Measurements from ENCODE around the gene CALML3.
"Not testable (repeated sequence)": the region's sequence is repeated elsewhere in the genome, so short reads cannot be mapped to it uniquely, and the experiment has no call there.

Gene CALML3
- total RNA-seq: 0 reads per million in 9 experiments

DNA sequence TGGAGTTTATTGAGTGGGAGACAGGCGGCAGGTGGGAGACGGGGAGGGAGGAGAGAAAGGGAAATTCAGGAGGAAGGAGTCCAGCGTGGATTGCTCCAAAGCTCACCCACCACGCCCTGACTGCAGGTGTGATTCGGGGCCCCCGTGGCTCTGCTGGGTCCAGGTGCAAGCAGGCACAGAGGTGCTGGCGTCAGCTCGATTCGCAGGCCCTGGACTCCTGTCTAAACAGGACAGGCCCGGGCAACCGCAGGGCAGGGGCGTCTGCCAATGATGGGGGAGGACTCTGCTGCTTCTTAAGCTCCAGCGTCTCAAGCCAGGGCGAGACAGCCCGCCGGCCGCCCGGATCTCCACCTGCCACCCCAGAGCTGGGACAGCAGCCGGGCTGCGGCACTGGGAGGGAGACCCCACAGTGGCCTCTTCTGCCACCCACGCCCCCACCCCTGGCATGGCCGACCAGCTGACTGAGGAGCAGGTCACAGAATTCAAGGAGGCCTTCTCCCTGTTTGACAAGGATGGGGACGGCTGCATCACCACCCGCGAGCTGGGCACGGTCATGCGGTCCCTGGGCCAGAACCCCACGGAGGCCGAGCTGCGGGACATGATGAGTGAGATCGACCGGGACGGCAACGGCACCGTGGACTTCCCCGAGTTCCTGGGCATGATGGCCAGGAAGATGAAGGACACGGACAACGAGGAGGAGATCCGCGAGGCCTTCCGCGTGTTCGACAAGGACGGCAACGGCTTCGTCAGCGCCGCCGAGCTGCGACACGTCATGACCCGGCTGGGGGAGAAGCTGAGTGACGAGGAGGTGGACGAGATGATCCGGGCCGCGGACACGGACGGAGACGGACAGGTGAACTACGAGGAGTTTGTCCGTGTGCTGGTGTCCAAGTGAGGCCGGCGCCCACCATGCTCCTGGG is at the start of gene CALML3:
TSS of gene CALML3 (plus strand) at position 321 of the 920 bp plus-strand sequence. CDS start at position 446, 125 bp downstream.
- Mint-ChIP-seq H3K4me3 (no peak within 1 kb of the TSS), H3K4me1 (ENCODE audit: low read depth in 2 of 2) (no peaks in the 10 kb centered on the region), H3K27ac (no peak within 1 kb of the TSS), H3K27me3 (peaks cover 9 to 64% of the 10 kb centered on the region in 2 donors), H3K9me3 (no peaks in the 10 kb centered on the region), H3K36me3 (ENCODE audit: insufficient read depth) (no peaks in the 10 kb centered on the region)
- ATAC-seq (replicated peaks): no peak
- DNase-seq: no peak

- H3K36me3 Mint-ChIP-seq (ENCODE audit: insufficient read depth); H3K9me3 Mint-ChIP-seq; H3K27ac Mint-ChIP-seq; H3K4me1 Mint-ChIP-seq (ENCODE audit: low read depth in 2 of 2); DNase-seq; ATAC-seq (replicated peaks); H3K4me3 Mint-ChIP-seq: not testable (repeated sequence)
- peaks cover 4 to 12% of the 10 kb centered on the region in 2 donors for H3K27me3 Mint-ChIP-seq
Observed at GRCh38 chr10:5475088-5475487, 49.7 kb upstream of the CALML3 start.

GRCh38 chr10:5475974-5476807 is 48.6 kb upstream of the CALML3 start:
- ATAC-seq (replicated peaks); DNase-seq; H3K36me3 Mint-ChIP-seq (ENCODE audit: insufficient read depth); H3K4me1 Mint-ChIP-seq (ENCODE audit: low read depth in 2 of 2); H3K27ac Mint-ChIP-seq; H3K9me3 Mint-ChIP-seq; H3K4me3 Mint-ChIP-seq: not testable (repeated sequence)
- H3K27me3 Mint-ChIP-seq: peaks cover 9 to 23% of the 10 kb centered on the region in 2 donors

GRCh38 chr10:5476918-5477525 is 47.7 kb upstream of the CALML3 start:
- H3K9me3 Mint-ChIP-seq: no peaks in the 10 kb centered on the region
- H3K27me3 Mint-ChIP-seq: peaks cover 15 to 31% of the 10 kb centered on the region in 2 donors
- no peak for DNase-seq
- H3K27ac Mint-ChIP-seq: no peak overlapping the region
- no peak overlapping the region for H3K4me3 Mint-ChIP-seq
- peaks cover 0 to 4% of the 10 kb centered on the region in 2 donors for H3K4me1 Mint-ChIP-seq (ENCODE audit: low read depth in 2 of 2)
- peaks cover 3% of the 10 kb centered on the region for H3K36me3 Mint-ChIP-seq (ENCODE audit: insufficient read depth)
- no peak for ATAC-seq (replicated peaks)

DNA sequence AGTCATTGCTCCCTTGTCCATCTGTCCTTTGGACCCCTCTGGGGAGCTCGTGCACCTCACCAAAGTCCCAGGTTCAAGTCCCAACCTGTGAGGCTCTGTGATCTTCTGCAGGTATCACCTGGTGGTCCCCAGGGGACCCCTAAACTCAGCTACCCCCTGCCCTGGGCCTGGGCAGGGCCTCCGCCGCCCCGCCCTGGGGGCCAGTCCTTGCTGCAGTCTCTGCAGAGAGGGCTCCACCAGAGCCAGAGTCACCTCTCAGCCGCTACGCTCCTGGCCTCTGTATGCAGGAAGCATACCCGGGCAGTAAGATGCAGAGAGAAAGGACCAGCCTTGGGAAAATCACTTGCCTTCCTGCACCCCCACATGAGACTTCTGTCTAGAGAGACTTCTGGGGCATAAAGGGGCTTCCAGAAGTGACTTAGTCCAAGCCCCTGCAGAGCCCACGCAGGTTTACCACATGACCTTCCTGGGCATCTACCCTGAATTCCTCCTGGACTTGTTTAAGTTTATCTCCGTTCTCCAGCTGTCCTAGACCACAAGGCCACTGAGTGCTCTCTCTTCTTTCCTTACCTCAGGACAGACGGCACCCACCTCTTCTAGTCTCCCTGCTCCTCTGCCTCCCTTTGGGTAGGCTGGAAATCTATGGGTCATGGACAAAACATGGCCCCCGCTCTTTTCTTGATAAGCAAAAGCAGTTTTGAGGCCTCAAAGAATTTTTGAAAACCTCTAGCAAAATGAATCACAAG is 46.6 kb upstream of the CALML3 start:
- Mint-ChIP-seq H3K36me3 (ENCODE audit: insufficient read depth) (peaks cover 1% of the 10 kb centered on the region), H3K27me3 (peaks cover 21 to 39% of the 10 kb centered on the region in 2 donors), H3K4me3 (no peak overlapping the region), H3K9me3 (no peaks in the 10 kb centered on the region), H3K4me1 (ENCODE audit: low read depth in 2 of 2) (no peaks in the 10 kb centered on the region), H3K27ac (no peak overlapping the region)
- DNase-seq (no peak), ATAC-seq (replicated peaks) (no peak)

DNA sequence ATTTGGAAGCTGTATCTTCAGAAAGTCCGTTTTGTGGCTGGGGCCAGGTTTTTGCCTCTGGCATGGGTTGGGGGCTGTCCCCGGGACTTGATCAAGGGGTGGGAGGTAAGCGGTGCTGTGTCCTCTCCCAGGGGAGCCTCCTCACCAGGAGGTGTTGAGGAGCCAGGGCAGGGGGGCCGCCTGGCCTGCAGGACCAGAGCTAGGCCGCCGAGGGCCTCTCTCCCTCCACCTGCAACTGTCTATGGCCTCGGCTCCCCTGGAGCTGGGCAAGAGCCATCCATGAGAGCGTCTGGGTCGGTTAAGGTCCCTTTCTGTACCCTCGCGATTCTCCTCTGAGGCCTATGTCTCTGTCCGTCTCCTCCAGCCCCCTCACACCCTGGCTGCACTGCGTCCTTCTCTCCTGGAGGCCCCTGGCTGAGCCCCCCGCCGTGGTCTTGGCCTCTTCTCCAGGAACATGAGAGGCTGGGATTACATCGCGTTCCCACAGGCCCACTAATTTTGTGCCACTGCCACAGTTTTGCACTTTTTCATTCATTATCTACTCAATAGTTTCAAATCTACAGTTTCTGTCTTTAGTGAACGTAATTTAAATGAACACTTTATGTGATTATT is 46.0 kb upstream of the CALML3 start:
- no peaks in the 10 kb centered on the region for H3K4me1 Mint-ChIP-seq (ENCODE audit: low read depth in 2 of 2)

DNA sequence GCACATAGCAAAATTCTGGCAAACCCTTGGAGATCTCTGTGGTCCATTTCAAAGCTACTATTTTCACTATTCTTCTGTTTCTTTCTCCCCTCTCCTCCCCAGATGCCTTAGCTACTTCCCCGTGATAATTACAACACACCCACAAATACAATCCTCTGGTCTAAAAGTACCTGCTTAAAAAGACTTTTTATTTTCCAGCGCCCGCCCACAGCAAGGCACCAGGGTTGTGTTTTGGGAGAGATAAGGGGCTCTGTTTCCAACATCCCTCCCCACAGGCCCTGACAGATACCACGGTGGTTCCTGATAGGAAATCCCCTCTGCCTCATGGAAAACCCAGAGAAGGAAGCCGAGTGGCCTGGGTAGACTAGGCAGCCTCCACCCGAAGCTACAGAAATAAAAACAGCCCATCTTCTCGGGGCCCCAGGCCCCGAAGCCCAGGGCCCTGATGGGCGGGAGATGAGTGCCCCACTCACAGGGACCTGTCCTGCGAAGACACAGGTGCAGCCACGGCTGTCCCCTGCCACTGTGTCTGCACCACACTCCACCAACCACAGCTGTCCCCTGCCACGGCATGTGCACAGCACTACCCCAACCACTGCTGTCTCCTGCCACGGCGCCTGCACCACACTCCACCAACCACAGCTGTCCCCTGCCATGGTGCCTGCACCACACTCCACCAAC is 45.1 kb upstream of the CALML3 start:
- Mint-ChIP-seq H3K9me3 (no peaks in the 10 kb centered on the region), H3K27me3 (peaks cover 21 to 39% of the 10 kb centered on the region in 2 donors), H3K4me1 (ENCODE audit: low read depth in 2 of 2) (no peaks in the 10 kb centered on the region), H3K27ac (no peak overlapping the region), H3K4me3 (no peak overlapping the region), H3K36me3 (ENCODE audit: insufficient read depth) (no peaks in the 10 kb centered on the region)
- ATAC-seq (replicated peaks) (no peak), DNase-seq (no peak)

More for the DNA sequence above, 46.0 kb upstream of the CALML3 start:
- Mint-ChIP-seq H3K27me3 (peaks cover 21 to 39% of the 10 kb centered on the region in 2 donors), H3K27ac (no peak overlapping the region), H3K9me3 (no peaks in the 10 kb centered on the region), H3K4me3 (no peak overlapping the region), H3K36me3 (ENCODE audit: insufficient read depth) (no peaks in the 10 kb centered on the region)
- ATAC-seq (replicated peaks) (no peak), DNase-seq (no peak)

DNA sequence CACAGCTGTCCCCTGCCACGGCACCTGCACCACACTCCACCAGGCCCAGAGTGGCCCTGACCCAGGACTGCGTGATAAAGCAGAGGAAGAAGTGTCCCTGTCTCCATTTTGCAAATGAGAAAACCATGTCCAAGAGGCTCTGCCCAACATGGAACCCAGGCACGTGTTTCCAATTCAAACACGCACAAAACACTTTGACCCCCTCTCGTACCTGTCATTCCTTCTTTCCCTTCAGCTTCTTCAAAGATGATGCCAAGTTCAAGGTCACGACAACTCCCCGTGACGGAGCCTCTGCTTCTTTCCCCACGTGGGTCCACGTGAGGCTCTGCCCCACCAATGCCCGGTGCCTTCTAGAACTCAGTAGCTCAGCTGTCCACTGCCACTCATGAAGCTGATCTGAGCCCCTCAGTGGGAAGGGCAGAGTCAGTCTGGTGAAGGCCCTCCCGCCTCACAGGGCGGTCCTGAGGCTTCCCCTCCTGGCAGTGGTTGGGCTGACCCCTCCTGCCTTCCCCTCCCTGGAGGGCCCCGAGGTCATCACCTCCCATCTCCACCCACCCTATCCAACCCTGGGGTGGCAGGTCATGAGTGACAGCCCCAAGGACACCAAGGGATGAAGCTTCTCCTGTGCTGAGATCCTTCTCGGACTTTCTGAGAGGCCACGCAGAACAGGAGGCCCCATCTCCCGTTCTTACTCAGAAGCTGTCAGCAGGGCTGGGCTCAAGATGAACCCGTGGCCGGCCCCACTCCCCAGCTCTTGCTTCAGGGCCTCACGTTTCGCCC is 44.4 kb upstream of the CALML3 start:
- H3K4me3 Mint-ChIP-seq: no peak overlapping the region
- H3K27me3 Mint-ChIP-seq: peaks cover 21 to 46% of the 10 kb centered on the region in 2 donors
- no peaks in the 10 kb centered on the region for H3K9me3 Mint-ChIP-seq
- ATAC-seq (replicated peaks): no peak
- no peak for DNase-seq
- H3K27ac Mint-ChIP-seq: no peak overlapping the region
- H3K36me3 Mint-ChIP-seq (ENCODE audit: insufficient read depth): no peaks in the 10 kb centered on the region
- no peaks in the 10 kb centered on the region for H3K4me1 Mint-ChIP-seq (ENCODE audit: low read depth in 2 of 2)

DNA sequence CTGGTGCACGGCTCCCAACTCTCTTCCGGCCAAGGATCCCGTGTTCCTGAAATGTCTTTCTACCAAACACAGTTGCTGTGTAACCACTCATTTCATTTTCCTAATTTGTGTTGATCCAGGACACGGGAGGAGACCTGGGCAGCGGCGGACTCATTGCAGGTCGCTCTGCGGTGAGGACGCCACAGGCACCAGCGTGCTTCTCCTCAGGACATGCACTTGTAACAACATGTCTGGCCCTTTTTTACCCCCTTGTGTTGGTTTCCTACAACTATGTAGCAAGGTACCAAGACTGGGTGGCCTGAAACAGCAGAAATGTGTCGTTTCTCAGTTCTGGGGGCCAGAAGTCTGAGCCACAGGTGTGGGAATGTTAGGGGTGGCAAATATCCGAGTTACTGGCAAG is 43.6 kb upstream of the CALML3 start:
- Mint-ChIP-seq H3K36me3 (ENCODE audit: insufficient read depth) (no peaks in the 10 kb centered on the region), H3K27ac (no peak overlapping the region), H3K9me3 (no peaks in the 10 kb centered on the region), H3K27me3 (peaks cover 21 to 54% of the 10 kb centered on the region in 2 donors), H3K4me3 (no peak overlapping the region), H3K4me1 (ENCODE audit: low read depth in 2 of 2) (no peaks in the 10 kb centered on the region)
- DNase-seq (no peak), ATAC-seq (replicated peaks) (no peak)

- DNase-seq (no peak), ATAC-seq (replicated peaks) (no peak)
- H3K27me3 Mint-ChIP-seq: peaks cover 24 to 63% of the 10 kb centered on the region in 2 donors
- H3K4me3 Mint-ChIP-seq: no peak overlapping the region
- no peaks in the 10 kb centered on the region for H3K9me3 Mint-ChIP-seq
- no peak overlapping the region for H3K27ac Mint-ChIP-seq
- no peaks in the 10 kb centered on the region for H3K4me1 Mint-ChIP-seq (ENCODE audit: low read depth in 2 of 2)
- H3K36me3 Mint-ChIP-seq (ENCODE audit: insufficient read depth): no peaks in the 10 kb centered on the region
Observed at GRCh38 chr10:5482016-5482415, 42.7 kb upstream of the CALML3 start.

DNA sequence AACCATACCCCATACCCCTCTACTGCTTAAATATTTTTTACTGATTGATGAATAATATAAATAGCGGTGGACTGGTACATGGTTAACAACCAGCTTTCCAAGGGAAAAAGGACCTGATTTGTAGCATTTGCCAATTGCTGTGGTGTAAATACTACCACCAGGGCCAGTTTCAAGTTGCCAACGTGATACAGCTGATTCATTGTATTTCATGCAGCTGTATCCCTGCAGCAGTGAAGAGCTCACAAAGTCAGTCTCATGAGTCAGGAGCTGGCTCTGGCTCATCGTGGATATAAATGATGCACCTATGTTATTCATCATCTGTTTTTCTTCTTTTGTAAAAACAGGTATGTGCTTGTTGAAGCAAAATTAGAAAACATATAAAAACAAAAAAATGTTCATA is 40.6 kb upstream of the CALML3 start:
- Mint-ChIP-seq H3K4me3 (no peak overlapping the region), H3K27me3 (peaks cover 32 to 77% of the 10 kb centered on the region in 2 donors), H3K4me1 (ENCODE audit: low read depth in 2 of 2) (no peaks in the 10 kb centered on the region), H3K27ac (no peak overlapping the region), H3K36me3 (ENCODE audit: insufficient read depth) (no peaks in the 10 kb centered on the region), H3K9me3 (no peaks in the 10 kb centered on the region)
- ATAC-seq (replicated peaks) (no peak), DNase-seq (no peak)
